HepG2 (cell line): Measurements from ENCODE around the gene SMO. TPM values are rescaled to one million over a fixed set of nuclear protein-coding genes. Genes with fewer than 3 reads are reported as not detected.

Source experiments
- ATAC-seq: fragments of 200-7000 bp; cut with Tn5 transposase; 3 replicates; pipeline ENCODE4 v1.9.1; 2020; ENCODE audit warnings: mild to moderate bottlenecking, moderate library complexity
- BruUV-seq: library from RNA; stranded (reverse); fragments of 400-500 nt; replicated peaks from 2 replicates; lab custom pipeline; 2021; lab: Mats Ljungman, UMichigan
- CTCF ChIA-PET: fragments of 300-600 bp; formaldehyde crosslinking; extraction: SDS; loops from one replicate; lab custom pipeline; 2021; ENCODE audit warnings: low total read pairs, inconsistent platforms, low intra/inter-chr PET ratio; lab: Yijun Ruan, JAX
- POLR2A ChIA-PET: fragments of 350-600 bp; sonication (Branson Sonifier 250); formaldehyde crosslinking; loops from one replicate; lab custom pipeline; 2020; ENCODE audit warnings: antibody characterized with exemption, inconsistent platforms; lab: Yijun Ruan, JAX
- DNase-seq: peaks from one replicate; pipeline ENCODE4 v3.0.0-alpha.2; 2015; ENCODE audit warnings: low spot score
- FAIRE-seq: peaks from 3 replicates; lab custom pipeline; 2011; peaks lifted over from hg19 to GRCh38; lab: Jason Lieb, UNC
- H2AFZ ChIP-seq: one replicate; pipeline ENCODE4 v1.6.1; 2011; ENCODE audit warnings: low read length, inconsistent platforms
- H3K27ac ChIP-seq: fragments of 300-600 bp; 3 replicates; pipeline ENCODE4 v1.8.0; 2011; ENCODE audit warnings: mixed run types, mild to moderate bottlenecking, mixed read lengths, low read length, inconsistent platforms; ENCODE audit not compliant: insufficient read depth; ENCODE audit errors: extremely low read length
- H3K27me3 ChIP-seq, 2 experiments: fragments of 200-600 bp in 1 of 2; 2 replicates in 1 of 2; 3 replicates in 1 of 2; pipeline versions ENCODE4 v1.6.0 to v1.8.0; 2011; ENCODE audit warnings: low read length in 2 of 2, mild to moderate bottlenecking in 2 of 2, moderate library complexity in 2 of 2, inconsistent platforms in 1 of 2; ENCODE audit not compliant: insufficient read depth in 2 of 2, control insufficient read depth in 1 of 2
- H3K36me3 ChIP-seq, 2 experiments: fragments of 200-600 bp in 1 of 2; replicated peaks in 1 of 2; 2 replicates in 1 of 2; 3 replicates in 1 of 2; pipeline versions ENCODE4 v1.5.1 to v1.8.0; 2011; ENCODE audit warnings: low read length in 2 of 2, inconsistent platforms in 1 of 2; ENCODE audit not compliant: insufficient read depth in 2 of 2, control insufficient read depth in 1 of 2
- H3K4me1 ChIP-seq: 2 replicates; pipeline ENCODE4 v1.5.1; 2012; ENCODE audit warnings: low read length, inconsistent platforms; ENCODE audit not compliant: insufficient read depth
- H3K4me2 ChIP-seq: 2 replicates; pipeline ENCODE4 v1.6.0; 2011; ENCODE audit warnings: low read depth, low read length, inconsistent platforms
- H3K4me3 ChIP-seq, 3 experiments: fragments of 200-600 bp in 1 of 3; sonication (generic), shearing (Covaris generic) in 1 of 3; replicated peaks in 1 of 3; 2 replicates each; pipeline ENCODE4 v1.5.1; 2011 to 2016; ENCODE audit warnings: low read length in 3 of 3, inconsistent platforms in 2 of 3, low read depth in 2 of 3, mild to moderate bottlenecking in 2 of 3, control low read depth in 1 of 3, mixed read lengths in 1 of 3; ENCODE audit not compliant: insufficient read depth in 1 of 3
- H3K79me2 ChIP-seq: one replicate; pipeline ENCODE4 v1.6.1; 2011; ENCODE audit warnings: low read length, inconsistent platforms; ENCODE audit not compliant: insufficient read depth
- H3K9ac ChIP-seq: 2 replicates; pipeline ENCODE4 v1.6.0; 2011; ENCODE audit warnings: mild to moderate bottlenecking, low read depth, low read length, inconsistent platforms; ENCODE audit not compliant: insufficient read depth
- H3K9me3 ChIP-seq: 2 replicates; pipeline ENCODE4 v1.5.1; 2012; ENCODE audit warnings: mild to moderate bottlenecking, low read length
- H4K20me1 ChIP-seq: 2 replicates; pipeline ENCODE4 v1.6.0; 2011; ENCODE audit warnings: inconsistent platforms, mild to moderate bottlenecking, low read length, moderate library complexity; ENCODE audit not compliant: insufficient read depth
- HCFC1 ChIP-seq: fragments of 150-350 bp; IDR thresholded peaks from 2 replicates; pipeline ENCODE4 v1.6.1; 2014; ENCODE audit warnings: low read depth, low read length
- HNRNPH1 ChIP-seq: fragments of 200-400 bp; formaldehyde crosslinking; optimal IDR thresholded peaks from 2 replicates; pipeline ENCODE3; 2017; ENCODE audit warnings: mild to moderate bottlenecking, low read depth, low read length
- SRY ChIP-seq: sonication (generic); formaldehyde crosslinking; IDR thresholded peaks from 2 replicates; pipeline ENCODE4 v1.8.0; 2022; ENCODE audit warnings: mild to moderate bottlenecking, missing genetic modification reagents
- U2AF2 ChIP-seq: fragments of 200-400 bp; formaldehyde crosslinking; IDR thresholded peaks from 2 replicates; pipeline ENCODE4 v1.6.1; 2017; ENCODE audit warnings: low read depth, mild to moderate bottlenecking, low read length
- ZBTB4 ChIP-seq: sonication (generic); formaldehyde crosslinking; IDR thresholded peaks from 2 replicates; pipeline ENCODE4 v1.4.0; 2020; ENCODE audit warnings: missing genetic modification reagents, mild to moderate bottlenecking, borderline replicate concordance
- ZBTB7A ChIP-seq: sonication (generic); formaldehyde crosslinking; IDR thresholded peaks from 2 replicates; pipeline ENCODE4 v1.8.0; 2022; ENCODE audit warnings: mild to moderate bottlenecking, missing genetic modification reagents
- ZNF121 ChIP-seq: sonication (generic); formaldehyde crosslinking; IDR thresholded peaks from 2 replicates; pipeline ENCODE4 v1.5.0; 2020; ENCODE audit warnings: mild to moderate bottlenecking, missing genetic modification reagents
- ZNF143 ChIP-seq: sonication (generic); formaldehyde crosslinking; IDR thresholded peaks from 2 replicates; pipeline ENCODE4 v1.4.0; 2020; ENCODE audit warnings: missing genetic modification reagents
- ZNF343 ChIP-seq: sonication (generic); formaldehyde crosslinking; IDR thresholded peaks from 2 replicates; pipeline ENCODE4 v1.4.0; 2020; ENCODE audit warnings: mild to moderate bottlenecking, missing genetic modification reagents
- ZNF646 ChIP-seq: sonication (generic); formaldehyde crosslinking; IDR thresholded peaks from 2 replicates; pipeline ENCODE4 v1.9.0; 2021; ENCODE audit warnings: mild to moderate bottlenecking, missing genetic modification reagents
- ZNF850 ChIP-seq: sonication (generic); formaldehyde crosslinking; conservative IDR thresholded peaks from 2 replicates; pipeline ENCODE4 v1.9.0; 2021; ENCODE audit warnings: mild to moderate bottlenecking, missing genetic modification reagents
- WGBS: methylation state at CpG from one replicate; pipeline ENCODE4 v1.1.6; 2017; ENCODE audit warnings: low lambda C conversion rate; 5-methylcytosine and 5-hydroxymethylcytosine counted together
- in situ Hi-C: cut with HindIII; loops from 2 replicates; pipeline ENCODE4 v1.10.0; 2017; ENCODE audit warnings: low pct_unique_long_range_greater_than_20kb; ENCODE audit not compliant: extremely low pct_ligation_motif_present
- intact Hi-C: fragments of 100-400 bp; cut with micrococcal nuclease; formaldehyde crosslinking; loops from one replicate; pipeline ENCODE4 v1.10.0; 2022; ENCODE audit not compliant: unreplicated experiment
- polyA plus RNA-seq, 8 experiments: library from polyadenylated mRNA; depleted of rRNA in 3 of 8; stranded (reverse) in 7 of 8; unstranded in 1 of 8; fragments of >200 nt; fragmentation: Illumina TruSeq in 4 of 8; extraction: Trizol in 4 of 8; gene quantifications; 2 replicates each; pipeline versions ENCODE4 v1.2.1 to v1.2.3, GENCODE V29; 2011 to 2016; ENCODE audit warnings: low read depth in 4 of 8, missing spikeins in 1 of 8, mixed read lengths in 1 of 8; ENCODE audit not compliant: insufficient read depth in 1 of 8
- total RNA-seq, 5 experiments: library from RNA; depleted of rRNA; stranded (reverse); fragments of >200 nt; fragmentation: Illumina TruSeq; extraction: Trizol; gene quantifications; 2 replicates each; pipeline ENCODE4 v1.2.3, GENCODE V29; 2016; ENCODE audit warnings: low read depth in 1 of 5
- TF ChIP-seq, protein P1 (sequence below): IDR thresholded peaks from 2 replicates; pipeline ENCODE4 v1.6.1; 2016; ENCODE audit warnings: missing genetic modification reagents, missing compliant biosample characterization

SMO gene
- total and polyA plus RNA-seq, 2 of the 13 experiments (the other 11 are each of a cell fraction or from before 2014, with no cell fraction given), result 23.8 to 32.3 TPM

GRCh38 chr7:129184981-129185670 is 3.3 kb upstream of the SMO start:
- Histone ChIP-seq H2AFZ (no peak overlapping the region), H3K27me3 (no peaks in the 10 kb centered on the region; a peak in 1 of 5 replicates), H4K20me1 (no peaks in the 10 kb centered on the region), H3K4me3 (no peak overlapping the region), H3K9ac (no peak overlapping the region), H3K9me3 (no peaks in the 10 kb centered on the region), H3K4me2 (no peak overlapping the region), H3K27ac (no peak overlapping the region), H3K79me2 (peaks cover 10% of the 10 kb centered on the region), H3K36me3 (no peaks in the 10 kb centered on the region), H3K4me1 (peaks cover 42% of the 10 kb centered on the region)
- DNase-seq (no peak), FAIRE-seq (no peak), ATAC-seq (peak; percentile 14; the same call in 2 of the 3 replicates)
- in situ Hi-C loops, result no loop called here
- WGBS, result 15% methylated on average over 5 of the region's 6 CpGs
- CTCF ChIA-PET, result no interaction called here
- POLR2A ChIA-PET, result no interaction called here
- intact Hi-C loops, result no loop called here
- peak; percentile 2; the same call in 1 of the 2 replicates for TF ChIP-seq ZNF121 (CRISPR knock-in tag)
- TF ChIP-seq, protein P1, sequence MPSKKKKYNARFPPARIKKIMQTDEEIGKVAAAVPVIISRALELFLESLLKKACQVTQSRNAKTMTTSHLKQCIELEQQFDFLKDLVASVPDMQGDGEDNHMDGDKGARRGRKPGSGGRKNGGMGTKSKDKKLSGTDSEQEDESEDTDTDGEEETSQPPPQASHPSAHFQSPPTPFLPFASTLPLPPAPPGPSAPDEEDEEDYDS (CRISPR knock-in tag), result no peak
- no peak for TF ChIP-seq ZNF343 (CRISPR knock-in tag)
- no peak for TF ChIP-seq ZBTB4 (CRISPR knock-in tag)
- no peak for TF ChIP-seq ZNF143 (CRISPR knock-in tag)
- no peak for TF ChIP-seq HNRNPH1
- TF ChIP-seq SRY, result no peak
- 0 out of 2 replicates have a peak, but pooled peaks have one; percentile 32 for TF ChIP-seq ZNF646 (CRISPR knock-in tag)
- TF ChIP-seq ZBTB7A (CRISPR knock-in tag), result no peak
- no peak for TF ChIP-seq ZNF850 (CRISPR knock-in tag)
- TF ChIP-seq U2AF2, result no peak
- no peak for TF ChIP-seq HCFC1
- no TSS peak for BruUV-seq
